Spleen (tissue), 11 donors: ENCODE data around the gene PDZD2. TPM values are rescaled to one million over a fixed set of nuclear protein-coding genes. Genes with fewer than 3 reads are reported as not detected.
A peak's percentile ranks its signal among the peaks of the same experiment; 100 is the strongest.

Source experiments
- DNase-seq: peaks from one replicate; pipeline ENCODE4 v3.0.0-alpha.2; 2020
- H3K27ac ChIP-seq, 8 donors: fragments of 200-600 bp; sonication (generic) in 7 of 8; 1 replicate in 4 of 8; 2 replicates in 4 of 8; pipeline versions ENCODE4 v1.5.0 to v1.8.0; 2016 to 2021; ENCODE audit warnings: inconsistent platforms in 4 of 8, mild to moderate bottlenecking in 4 of 8, moderate library complexity in 1 of 8
- H3K27me3 ChIP-seq, 7 donors: fragments of 200-600 bp; sonication (generic) in 6 of 7; replicated peaks in 1 of 7; 1 replicate in 4 of 7; 2 replicates in 3 of 7; pipeline versions ENCODE4 v1.5.0 to v1.8.0; 2016 to 2021; ENCODE audit warnings: inconsistent platforms in 3 of 7, mild to moderate bottlenecking in 1 of 7
- H3K36me3 ChIP-seq, 6 donors: fragments of 200-600 bp; sonication (generic) in 5 of 6; 1 replicate in 4 of 6; 2 replicates in 2 of 6; pipeline versions ENCODE4 v1.5.0 to v1.8.0; 2016 to 2021; ENCODE audit warnings: inconsistent platforms in 2 of 6
- H3K4me1 ChIP-seq, 6 donors: fragments of 200-600 bp; sonication (generic) in 5 of 6; 1 replicate in 3 of 6; 2 replicates in 3 of 6; pipeline versions ENCODE4 v1.5.0 to v1.8.0; 2016 to 2021; ENCODE audit warnings: inconsistent platforms in 3 of 6
- H3K4me3 ChIP-seq, 8 donors: fragments of 200-600 bp; sonication (generic) in 7 of 8; 1 replicate in 4 of 8; 2 replicates in 4 of 8; pipeline versions ENCODE4 v1.5.0 to v1.8.0; 2016 to 2021; ENCODE audit warnings: inconsistent platforms in 4 of 8, mild to moderate bottlenecking in 4 of 8, moderate library complexity in 2 of 8
- H3K9me3 ChIP-seq, 8 donors: fragments of 200-600 bp; sonication (generic) in 7 of 8; 1 replicate in 4 of 8; 2 replicates in 4 of 8; pipeline versions ENCODE4 v1.5.0 to v1.8.0; 2016 to 2021; ENCODE audit warnings: inconsistent platforms in 4 of 8
- CTCF ChIP-seq, 11 experiments: fragments of 200-600 bp in 7 of 11; fragments of 450-650 bp in 4 of 11; sonication (generic) in 4 of 11; IDR thresholded peaks in 8 of 11; conservative IDR thresholded peaks in 3 of 11; 1 replicate in 7 of 11; 2 replicates in 4 of 11; pipeline versions ENCODE4 v1.4.0 to v1.8.0; 2016 to 2021; ENCODE audit warnings: antibody characterized with exemption in 11 of 11, inconsistent platforms in 4 of 11, mild to moderate bottlenecking in 1 of 11
- POLR2A ChIP-seq, 3 donors: fragments of 450-650 bp; IDR thresholded peaks; one replicate each; pipeline ENCODE4 v1.5.1; 2017; ENCODE audit warnings: antibody characterized with exemption in 3 of 3, mild to moderate bottlenecking in 1 of 3
- POLR2AphosphoS5 ChIP-seq, 3 donors: sonication (generic); formaldehyde crosslinking; IDR thresholded peaks; one replicate each; pipeline ENCODE4 v1.5.1; 2017; ENCODE audit warnings: antibody characterized with exemption in 3 of 3
- WGBS, 5 donors: extraction: QIAGEN DNeasy Blood & Tissue Kit in 3 of 5; methylation state at CpG; one replicate each; pipeline versions ENCODE4 v1.1.5 to v1.1.7; 2013 to 2018; 5-methylcytosine and 5-hydroxymethylcytosine counted together
- intact Hi-C: fragments of 100-400 bp; cut with DNase I; formaldehyde crosslinking; loops from one replicate; pipeline ENCODE4 v1.15.0; 2023; ENCODE audit warnings: low total_unique reads
- polyA plus RNA-seq, 3 donors: library from polyadenylated mRNA; stranded (reverse); fragments of 200-250 nt; gene quantifications; one replicate each; pipeline ENCODE4 v1.2.1, GENCODE V29; 2013
- total RNA-seq, 7 donors: library from RNA; depleted of rRNA in 3 of 7; stranded (reverse); fragments of >200 nt in 3 of 7; fragmentation: NEBNext Ultra II Directional in 4 of 7; extraction: Animal tissue kit (Norgen Biotek cat#: 25700) in 4 of 7; gene quantifications; one replicate each; pipeline versions ENCODE4 v1.1.0 to v1.2.1, GENCODE V29; 2016 to 2021
- donor health status: healthy with polysubstance abuse.
- donor health status: DM: no; HTN: no; CAD: no; lungs with moderate emphysema.
- donor health status: DM: no; HTN: no; CAD: no.
- donor health status: Bipolar disorder and iron deficiency.
- donor health status: healthy.
- donor health status: DM: no; HTN: no; CAD: no.
- donor health status: DM: yes; HTN: yes; CAD: no.

PDZD2 gene
- total and polyA plus RNA-seq, 10 donors = 0.09 to 4.7 (median 2.4) TPM

DNA sequence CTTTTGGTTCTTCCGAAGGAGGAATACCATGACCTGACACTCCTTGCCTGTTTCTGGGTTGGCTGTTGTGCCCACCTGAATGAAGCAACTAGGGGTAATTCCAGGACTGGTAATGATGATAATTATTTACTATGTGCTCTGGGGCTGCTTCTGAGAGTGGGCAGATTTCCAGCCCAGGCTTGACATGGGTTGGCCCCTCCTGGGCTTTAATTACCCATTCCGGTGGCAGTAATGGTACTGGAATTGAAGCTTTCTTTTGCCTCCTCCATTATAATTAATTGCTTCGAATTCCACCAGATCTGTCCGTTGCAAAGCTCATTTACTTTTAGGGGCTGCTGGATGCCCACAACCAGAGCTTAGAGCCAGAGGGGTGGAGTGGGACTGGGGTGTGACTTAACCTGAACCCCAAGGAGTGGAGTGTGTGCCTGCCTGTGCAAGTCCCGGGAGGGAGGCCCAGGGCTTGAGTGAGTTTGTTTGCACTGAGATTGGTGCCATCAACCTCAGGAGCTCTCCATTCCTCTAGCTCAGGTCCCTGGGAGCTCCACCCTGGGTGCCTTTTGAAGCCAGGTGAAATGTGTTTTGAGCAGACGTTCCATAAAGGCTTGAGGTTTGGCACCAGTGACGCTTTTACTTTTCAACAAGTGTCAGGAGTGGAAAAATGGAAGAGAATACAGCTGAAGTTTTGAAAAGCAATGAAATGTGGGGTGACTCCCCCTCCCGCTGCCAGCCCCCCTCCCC, 214.6 kb downstream of the PDZD2 start:
- Histone ChIP-seq H3K4me1 (peaks cover 0 to 23% (median 17%) of the 10 kb centered on the region in 6 donors), H3K36me3 (no peaks in the 10 kb centered on the region), H3K27me3 (peaks cover 0 to 61% (median 12%) of the 10 kb centered on the region in 7 donors), H3K9me3 (peaks cover 0 to 10% (median 4%) of the 10 kb centered on the region in 8 donors), H3K27ac (no peak overlapping the region), H3K4me3 (peak overlapping the region in 1 of 8 donors; percentile 67)
- 57 to 70% (median 64%) methylated on average over 8 of the region's 8 CpGs for WGBS, 5 donors
- DNase-seq = no peak
- TF ChIP-seq POLR2AphosphoS5 (IDR thresholded peaks at IDR 0.05) = no peak
- no peak for TF ChIP-seq POLR2A (IDR thresholded peaks at IDR 0.05)
- TF ChIP-seq CTCF (IDR thresholded peaks at IDR 0.05 in 8 of 11, conservative IDR thresholded peaks at IDR 0.05 in 3 of 11) = no peak
- intact Hi-C loops = no loop called here

DNA sequence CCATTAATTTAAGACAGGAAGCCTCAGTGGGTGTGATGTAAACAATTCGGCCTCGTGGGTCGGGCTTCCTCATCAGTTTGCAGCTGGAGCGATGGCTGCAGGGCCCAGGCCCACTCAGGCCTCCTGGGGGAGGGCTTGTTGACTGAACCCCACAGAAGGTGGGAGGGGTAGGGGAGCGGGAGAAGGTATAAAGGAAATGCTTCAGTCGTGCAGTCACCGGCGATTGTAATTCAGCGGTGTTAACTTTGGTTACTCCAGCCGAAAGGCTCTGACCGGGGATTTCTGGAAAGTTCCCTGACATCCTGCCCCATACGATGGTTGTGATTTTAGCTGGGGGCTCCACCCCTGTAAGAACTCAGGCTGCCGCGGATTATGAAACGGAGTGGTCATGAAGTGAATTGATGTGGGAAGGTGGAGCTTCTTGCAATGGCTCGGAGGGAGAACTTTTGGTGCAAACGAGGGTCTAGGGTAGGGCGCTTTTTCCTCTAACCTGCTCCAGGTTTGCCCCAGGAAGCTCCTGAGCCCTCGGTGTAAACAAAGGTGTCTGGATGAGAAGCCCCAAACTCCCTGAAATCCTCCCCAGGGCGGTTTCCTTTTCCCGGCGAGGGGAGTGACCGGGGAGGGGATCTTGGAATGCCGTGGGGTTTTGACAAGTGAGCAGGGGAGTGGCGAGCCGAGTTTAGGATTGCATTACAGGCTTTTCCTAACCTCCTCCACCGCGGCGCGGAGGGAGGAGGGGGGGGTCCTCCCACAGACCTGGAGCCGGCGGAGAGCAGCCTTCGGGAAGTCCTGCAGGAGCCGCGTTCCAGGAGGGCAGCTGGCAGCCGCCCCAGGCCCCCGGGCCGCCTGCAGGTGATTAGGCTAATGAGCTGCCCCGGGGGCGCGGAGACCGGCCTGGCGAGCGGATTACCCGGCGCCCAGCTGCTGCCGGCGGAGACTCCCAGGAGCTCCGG, 215.5 kb downstream of the PDZD2 start:
- DNase-seq = no peak
- H3K27ac ChIP-seq = peak overlapping the region in 1 of 8 donors; percentile 5
- peaks cover 0 to 19% (median 13%) of the 10 kb centered on the region in 8 donors for H3K9me3 ChIP-seq
- intact Hi-C loops = no loop called here
- peak overlapping the region; percentile 25 to 67 (median 36) for H3K4me3 ChIP-seq
- H3K36me3 ChIP-seq = no peaks in the 10 kb centered on the region
- WGBS, 5 donors = 1 to 7% (median 3%) methylated on average over 24 to 49 of the region's 49 CpGs
- TF ChIP-seq CTCF (IDR thresholded peaks at IDR 0.05 in 8 of 11, conservative IDR thresholded peaks at IDR 0.05 in 3 of 11) (no peak), POLR2A (IDR thresholded peaks at IDR 0.05) (no peak), POLR2AphosphoS5 (IDR thresholded peaks at IDR 0.05) (no peak)
- peaks cover 0 to 61% (median 12%) of the 10 kb centered on the region in 7 donors for H3K27me3 ChIP-seq
- H3K4me1 ChIP-seq = peaks cover 0 to 23% (median 17%) of the 10 kb centered on the region in 6 donors

DNA sequence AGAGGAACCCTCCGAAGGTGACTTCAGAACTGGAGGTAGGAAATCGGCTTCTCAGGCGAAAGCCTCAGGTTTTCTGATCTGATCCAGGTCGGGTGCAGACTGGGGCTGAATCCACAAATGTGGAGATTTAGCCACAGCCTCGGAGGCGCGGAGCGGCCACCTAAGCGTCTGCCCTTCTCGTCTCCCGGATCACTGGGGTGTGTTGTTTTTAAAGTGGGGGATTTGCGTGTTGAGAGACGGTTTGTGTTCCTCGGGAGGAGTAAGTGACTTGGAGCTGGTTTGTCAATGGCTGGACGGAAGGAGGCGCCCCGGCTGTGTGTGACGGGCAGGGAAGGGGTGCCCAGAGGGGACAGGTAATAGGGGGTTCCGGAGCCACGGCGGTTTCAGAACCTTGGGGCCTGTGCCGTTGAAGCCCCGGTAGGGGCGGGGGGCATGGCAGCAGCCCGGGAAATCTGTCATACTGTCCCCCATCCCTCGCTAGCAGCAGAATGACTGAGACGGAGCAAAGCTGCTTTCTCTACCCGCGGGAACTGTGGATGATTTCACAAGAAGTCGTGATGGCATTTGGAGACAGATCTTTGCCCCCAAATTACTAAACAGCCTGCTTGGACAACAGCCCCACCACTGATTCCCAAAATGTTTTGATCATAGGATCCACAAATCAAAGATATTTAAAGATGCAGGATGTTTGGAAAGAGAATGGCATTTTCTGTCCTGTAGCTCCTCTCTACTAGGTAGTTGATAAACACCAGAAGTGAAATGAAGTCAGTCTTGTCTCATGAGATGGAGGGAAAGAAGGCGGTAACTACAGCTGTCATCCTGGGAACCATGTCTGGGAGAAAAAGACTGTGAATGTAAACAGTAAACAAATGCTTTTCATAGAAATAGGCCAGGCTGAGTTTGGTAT, 216.5 kb downstream of the PDZD2 start:
- no peaks in the 10 kb centered on the region for H3K36me3 ChIP-seq
- TF ChIP-seq POLR2AphosphoS5 (IDR thresholded peaks at IDR 0.05) = no peak
- TF ChIP-seq CTCF (IDR thresholded peaks at IDR 0.05 in 8 of 11, conservative IDR thresholded peaks at IDR 0.05 in 3 of 11) = no peak
- H3K27ac ChIP-seq = peak overlapping the region in 1 of 8 donors; percentile 5
- H3K4me1 ChIP-seq = peaks cover 0 to 23% (median 17%) of the 10 kb centered on the region in 6 donors
- no peak for DNase-seq
- H3K9me3 ChIP-seq = peaks cover 0 to 28% (median 22%) of the 10 kb centered on the region in 8 donors
- H3K27me3 ChIP-seq = peaks cover 0 to 61% (median 12%) of the 10 kb centered on the region in 7 donors
- H3K4me3 ChIP-seq = peak overlapping the region; percentile 25 to 67 (median 36)
- WGBS, 5 donors = 6 to 12% (median 7%) methylated on average over 27 to 31 of the region's 31 CpGs
- intact Hi-C loops = no loop called here
